SK-N-SH (cell line): ENCODE measurements around the gene TPRG1L. TPM values are rescaled to one million over a fixed set of nuclear protein-coding genes. Genes with fewer than 3 reads are reported as not detected.

ENCODE experiments used
- CTCF ChIA-PET: fragments of 300-600, 350-600 bp; formaldehyde crosslinking; extraction: SDS; loops from one replicate; lab custom pipeline; 2021; lab: Yijun Ruan, JAX
- POLR2A ChIA-PET: fragments of 350-600 bp; sonication (Branson Sonifier 250); formaldehyde crosslinking; extraction: SDS; loops from one replicate; lab custom pipeline; 2020; ENCODE audit warnings: antibody characterized with exemption, inconsistent platforms; lab: Yijun Ruan, JAX
- DNase-seq: peaks from one replicate; pipeline ENCODE4 v3.0.0; 2012
- H2AFZ ChIP-seq: fragments of 200-600 bp; sonication (generic); 2 replicates; pipeline ENCODE4 v1.8.1; 2016; ENCODE audit warnings: antibody characterized with exemption, mild to moderate bottlenecking, low read depth
- H3F3A ChIP-seq: fragments of 200-600 bp; sonication (generic); replicated peaks from 2 replicates; pipeline ENCODE3; 2016; ENCODE audit warnings: antibody characterized with exemption, mild to moderate bottlenecking; ENCODE audit not compliant: insufficient read depth
- H3K27ac ChIP-seq, 2 experiments: fragments of 200-500 bp in 1 of 2; fragments of 200-600 bp in 1 of 2; sonication (Bioruptor generic) in 1 of 2; sonication (generic), shearing (Covaris generic) in 1 of 2; 2 replicates each; pipeline versions ENCODE4 v1.5.1 to v1.6.1; 2014 to 2016; ENCODE audit warnings: low read depth in 2 of 2, inconsistent platforms in 1 of 2, low read length in 1 of 2, mild to moderate bottlenecking in 1 of 2, mixed read lengths in 1 of 2
- H3K27me3 ChIP-seq: fragments of 200-600 bp; sonication (generic), shearing (Covaris generic); 2 replicates; pipeline ENCODE4 v1.6.1; 2016; ENCODE audit warnings: mixed run types; ENCODE audit not compliant: insufficient read depth
- H3K36me3 ChIP-seq, 2 experiments: fragments of 200-500 bp in 1 of 2; fragments of 200-600 bp in 1 of 2; sonication (Bioruptor generic) in 1 of 2; sonication (generic) in 1 of 2; replicated peaks in 1 of 2; 2 replicates each; pipeline versions ENCODE3 to v1.5.1; 2014 to 2016; ENCODE audit warnings: low read length in 1 of 2, mild to moderate bottlenecking in 1 of 2; ENCODE audit not compliant: insufficient read depth in 2 of 2, control insufficient read depth in 1 of 2
- H3K4me1 ChIP-seq, 2 experiments: fragments of 200-500 bp in 1 of 2; fragments of 200-600 bp in 1 of 2; sonication (Bioruptor generic) in 1 of 2; sonication (generic), shearing (Covaris generic) in 1 of 2; 2 replicates each; pipeline versions ENCODE4 v1.5.1 to v1.6.1; 2014 to 2016; ENCODE audit warnings: low read depth in 1 of 2, low read length in 1 of 2, mixed run types in 1 of 2; ENCODE audit not compliant: insufficient read depth in 2 of 2, control insufficient read depth in 1 of 2
- H3K4me2 ChIP-seq: fragments of 200-600 bp; sonication (generic), shearing (Covaris generic); 2 replicates; pipeline ENCODE4 v1.6.1; 2017; ENCODE audit warnings: mixed run types
- H3K4me3 ChIP-seq, 2 experiments: fragments of 200-500 bp in 1 of 2; fragments of 200-600 bp in 1 of 2; sonication (Bioruptor generic) in 1 of 2; sonication (generic), shearing (Covaris generic) in 1 of 2; 2 replicates each; pipeline versions ENCODE4 v1.5.1 to v1.8.1; 2014 to 2016; ENCODE audit warnings: low read depth in 2 of 2, inconsistent platforms in 1 of 2, low read length in 1 of 2, mild to moderate bottlenecking in 1 of 2, mixed read lengths in 1 of 2, moderate library complexity in 1 of 2
- H3K79me2 ChIP-seq: fragments of 200-600 bp; sonication (generic); 2 replicates; pipeline ENCODE4 v1.8.1; 2017; ENCODE audit warnings: mild to moderate bottlenecking; ENCODE audit not compliant: insufficient read depth
- H3K9ac ChIP-seq: fragments of 200-600 bp; sonication (generic); 2 replicates; pipeline ENCODE4 v1.6.1; 2017; ENCODE audit warnings: mixed run types
- H3K9me2 ChIP-seq: fragments of 200-600 bp; sonication (generic); 2 replicates; pipeline ENCODE4 v1.6.1; 2017; ENCODE audit warnings: mixed run types
- H3K9me3 ChIP-seq: fragments of 200-600 bp; sonication (generic); 2 replicates; pipeline ENCODE4 v1.6.1; 2017; ENCODE audit warnings: mixed run types, mild to moderate bottlenecking, moderate library complexity
- H4K20me1 ChIP-seq: fragments of 200-600 bp; sonication (generic); 2 replicates; pipeline ENCODE4 v1.6.1; 2017; ENCODE audit warnings: mild to moderate bottlenecking, mixed run types; ENCODE audit not compliant: insufficient read depth
- CHD2 ChIP-seq: fragments of 150-350 bp; IDR thresholded peaks from 2 replicates; pipeline ENCODE4 v1.6.1; 2018; ENCODE audit warnings: low read length; ENCODE audit not compliant: partially characterized antibody
- EP300 ChIP-seq, 2 experiments: IDR thresholded peaks; 2 replicates each; pipeline versions ENCODE4 v1.4.0 to v1.6.1; 2012; ENCODE audit warnings: borderline replicate concordance in 1 of 2, low read depth in 1 of 2, low read length in 1 of 2
- FOSL2 ChIP-seq: IDR thresholded peaks from 2 replicates; pipeline ENCODE4 v1.4.0; 2012; ENCODE audit warnings: low read depth, mild to moderate bottlenecking, moderate library complexity, borderline replicate concordance
- FOXM1 ChIP-seq: IDR thresholded peaks from 2 replicates; pipeline ENCODE4 v1.4.0; 2012; ENCODE audit warnings: low read depth, mild to moderate bottlenecking
- GABPA ChIP-seq: IDR thresholded peaks from 2 replicates; pipeline ENCODE4 v1.4.0; 2012; ENCODE audit warnings: low read depth, mild to moderate bottlenecking
- MEF2A ChIP-seq: IDR thresholded peaks from 2 replicates; pipeline ENCODE4 v1.4.0; 2012; ENCODE audit warnings: low read depth, borderline replicate concordance
- MXI1 ChIP-seq: IDR thresholded peaks from 2 replicates; pipeline ENCODE4 v1.6.1; 2012; ENCODE audit warnings: mild to moderate bottlenecking, low read depth, low read length, improper control_type of control experiment
- NRF1 ChIP-seq: IDR thresholded peaks from 2 replicates; pipeline ENCODE4 v1.6.1; 2012; ENCODE audit warnings: low read depth, mild to moderate bottlenecking, low read length
- POLR2AphosphoS5 ChIP-seq: IDR thresholded peaks from 2 replicates; pipeline ENCODE4 v1.6.1; 2012; ENCODE audit warnings: low read depth, low read length
- RAD21 ChIP-seq: IDR thresholded peaks from 2 replicates; pipeline ENCODE4 v1.6.1; 2012; ENCODE audit warnings: mild to moderate bottlenecking, low read length
- RCOR1 ChIP-seq: fragments of 150-350 bp; IDR thresholded peaks from 2 replicates; pipeline ENCODE4 v1.6.1; 2017; ENCODE audit warnings: antibody characterized with exemption, low read length
- RFX5 ChIP-seq: IDR thresholded peaks from 2 replicates; pipeline ENCODE4 v1.6.1; 2012; ENCODE audit warnings: mild to moderate bottlenecking, improper control_type of control experiment, low read length
- SMC3 ChIP-seq: IDR thresholded peaks from 2 replicates; pipeline ENCODE4 v1.6.1; 2012; ENCODE audit warnings: low read depth, low read length, improper control_type of control experiment
- TCF12 ChIP-seq: IDR thresholded peaks from 2 replicates; pipeline ENCODE4 v1.4.0; 2012
- WGBS: methylation state at CpG from one replicate; pipeline ENCODE4 v1.1.6; 2017; ENCODE audit warnings: low lambda C conversion rate; 5-methylcytosine and 5-hydroxymethylcytosine counted together
- polyA plus RNA-seq, 3 experiments: library from polyadenylated mRNA; depleted of rRNA; stranded (reverse); fragments of >200 nt; gene quantifications; 2 replicates each; pipeline ENCODE4 v1.2.3, GENCODE V29; 2012
- TF ChIP-seq, protein P1 (sequence below): IDR thresholded peaks from 2 replicates; pipeline ENCODE4; 2012
- TF ChIP-seq, protein P2 (sequence below): IDR thresholded peaks from 2 replicates; pipeline ENCODE4 v1.6.1; 2012; ENCODE audit warnings: mild to moderate bottlenecking, low read depth, low read length, moderate library complexity

TPRG1L gene
- polyA plus RNA-seq, 1 of the 3 experiments (the other 2 are of a cell fraction): 25.9 TPM

DNA sequence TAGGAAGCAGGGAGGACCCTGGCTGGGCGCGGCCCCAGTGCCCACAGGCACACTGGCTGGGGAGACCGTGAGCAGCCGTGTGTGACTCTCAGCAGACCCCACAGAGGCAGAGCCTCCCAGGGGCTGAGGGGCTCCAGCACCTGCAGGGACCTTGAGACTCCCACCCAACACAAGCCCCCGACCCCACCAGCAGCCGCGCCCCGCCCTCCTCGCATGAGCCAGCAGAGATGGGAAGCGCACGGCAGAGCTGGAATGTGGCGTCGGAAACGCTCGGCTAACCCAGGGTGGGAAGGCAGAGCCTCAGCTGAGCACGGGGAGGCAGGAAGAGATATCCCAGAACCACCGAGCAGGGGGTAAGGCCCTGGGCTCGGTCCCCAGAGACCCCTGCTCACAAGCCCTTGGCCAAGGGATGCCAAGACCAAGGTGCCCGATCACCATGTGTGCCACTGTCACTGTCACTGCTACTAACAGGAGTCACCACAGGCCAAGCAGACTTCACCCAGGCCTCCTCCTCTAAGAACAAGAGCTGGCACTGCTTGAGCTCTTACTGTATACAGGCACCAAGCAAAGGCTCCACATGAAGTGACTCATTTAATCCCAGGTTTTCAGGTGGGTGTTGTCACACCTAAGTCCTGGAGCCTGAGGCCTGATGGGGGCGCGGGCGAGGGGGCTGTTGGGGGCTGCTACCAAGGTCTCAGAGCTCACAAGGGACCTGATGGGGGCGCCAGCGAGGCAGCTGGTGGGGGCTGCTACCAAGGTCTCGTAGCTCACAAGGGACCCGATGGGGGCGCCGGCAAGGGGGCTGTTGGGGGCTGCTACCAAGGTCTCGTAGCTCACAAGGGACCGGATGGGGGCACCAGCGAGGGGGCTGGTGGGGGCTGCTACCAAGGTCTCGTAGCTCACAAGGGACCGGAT, 33.6 kb upstream of the TPRG1L start (continued):
- TF ChIP-seq RCOR1: no peak
- TF ChIP-seq MEF2A: no peak
- no peak for TF ChIP-seq RFX5
- no peak for TF ChIP-seq GABPA
- TF ChIP-seq, protein P1, sequence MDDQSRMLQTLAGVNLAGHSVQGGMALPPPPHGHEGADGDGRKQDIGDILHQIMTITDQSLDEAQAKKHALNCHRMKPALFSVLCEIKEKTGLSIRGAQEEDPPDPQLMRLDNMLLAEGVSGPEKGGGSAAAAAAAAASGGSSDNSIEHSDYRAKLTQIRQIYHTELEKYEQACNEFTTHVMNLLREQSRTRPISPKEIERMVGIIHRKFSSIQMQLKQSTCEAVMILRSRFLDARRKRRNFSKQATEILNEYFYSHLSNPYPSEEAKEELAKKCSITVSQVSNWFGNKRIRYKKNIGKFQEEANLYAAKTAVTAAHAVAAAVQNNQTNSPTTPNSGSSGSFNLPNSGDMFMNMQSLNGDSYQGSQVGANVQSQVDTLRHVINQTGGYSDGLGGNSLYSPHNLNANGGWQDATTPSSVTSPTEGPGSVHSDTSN: no peak
- TF ChIP-seq FOXM1: no peak
- TF ChIP-seq SMC3: no peak

DNA sequence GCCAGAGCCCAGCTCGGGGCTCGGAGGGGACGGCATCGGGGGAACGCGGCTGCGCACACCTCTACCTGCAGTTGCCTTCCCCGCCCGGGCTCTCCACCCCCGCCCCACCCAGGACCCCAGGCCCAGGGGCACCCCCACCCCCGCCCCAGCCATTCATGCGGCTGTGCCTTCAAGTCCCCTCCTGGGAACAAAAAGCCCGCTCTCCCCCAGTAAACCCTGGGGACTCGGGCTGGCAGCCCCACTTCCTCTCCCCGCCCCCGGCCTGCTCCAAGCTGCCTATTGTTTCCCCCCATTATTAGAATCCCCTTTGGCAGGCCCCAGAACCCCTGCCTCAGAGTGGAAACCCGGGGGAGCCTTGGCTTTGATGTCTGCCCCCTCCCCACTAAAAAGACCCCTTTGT, 31.5 kb upstream of the TPRG1L start:
- Histone ChIP-seq H3K4me2 (no peak overlapping the region), H3K9me2 (no peaks in the 10 kb centered on the region), H3K79me2 (no peaks in the 10 kb centered on the region), H4K20me1 (no peaks in the 10 kb centered on the region), H2AFZ (no peak overlapping the region), H3F3A (no peaks in the 10 kb centered on the region), H3K4me3 (no peak overlapping the region), H3K9ac (no peak overlapping the region), H3K27ac (no peak overlapping the region), H3K36me3 (no peaks in the 10 kb centered on the region), H3K9me3 (no peaks in the 10 kb centered on the region), H3K4me1 (peaks cover 0 to 12% of the 10 kb centered on the region in 2 experiments; a peak in 1 of 4 replicates), H3K27me3 (no peaks in the 10 kb centered on the region)
- DNase-seq: no peak
- TF ChIP-seq MXI1 (no peak), FOSL2 (no peak), RFX5 (no peak), EP300 (IDR thresholded peaks at IDR 0.05; ENCODE audit: borderline replicate concordance in 1 of 2, low read depth in 1 of 2, low read length in 1 of 2) (no peak), POLR2AphosphoS5 (no peak), NRF1 (no peak), RAD21 (no peak), TCF12 (no peak), CHD2 (no peak), RCOR1 (no peak)
- TF ChIP-seq, protein P1: no peak
- TF ChIP-seq, protein P2, sequence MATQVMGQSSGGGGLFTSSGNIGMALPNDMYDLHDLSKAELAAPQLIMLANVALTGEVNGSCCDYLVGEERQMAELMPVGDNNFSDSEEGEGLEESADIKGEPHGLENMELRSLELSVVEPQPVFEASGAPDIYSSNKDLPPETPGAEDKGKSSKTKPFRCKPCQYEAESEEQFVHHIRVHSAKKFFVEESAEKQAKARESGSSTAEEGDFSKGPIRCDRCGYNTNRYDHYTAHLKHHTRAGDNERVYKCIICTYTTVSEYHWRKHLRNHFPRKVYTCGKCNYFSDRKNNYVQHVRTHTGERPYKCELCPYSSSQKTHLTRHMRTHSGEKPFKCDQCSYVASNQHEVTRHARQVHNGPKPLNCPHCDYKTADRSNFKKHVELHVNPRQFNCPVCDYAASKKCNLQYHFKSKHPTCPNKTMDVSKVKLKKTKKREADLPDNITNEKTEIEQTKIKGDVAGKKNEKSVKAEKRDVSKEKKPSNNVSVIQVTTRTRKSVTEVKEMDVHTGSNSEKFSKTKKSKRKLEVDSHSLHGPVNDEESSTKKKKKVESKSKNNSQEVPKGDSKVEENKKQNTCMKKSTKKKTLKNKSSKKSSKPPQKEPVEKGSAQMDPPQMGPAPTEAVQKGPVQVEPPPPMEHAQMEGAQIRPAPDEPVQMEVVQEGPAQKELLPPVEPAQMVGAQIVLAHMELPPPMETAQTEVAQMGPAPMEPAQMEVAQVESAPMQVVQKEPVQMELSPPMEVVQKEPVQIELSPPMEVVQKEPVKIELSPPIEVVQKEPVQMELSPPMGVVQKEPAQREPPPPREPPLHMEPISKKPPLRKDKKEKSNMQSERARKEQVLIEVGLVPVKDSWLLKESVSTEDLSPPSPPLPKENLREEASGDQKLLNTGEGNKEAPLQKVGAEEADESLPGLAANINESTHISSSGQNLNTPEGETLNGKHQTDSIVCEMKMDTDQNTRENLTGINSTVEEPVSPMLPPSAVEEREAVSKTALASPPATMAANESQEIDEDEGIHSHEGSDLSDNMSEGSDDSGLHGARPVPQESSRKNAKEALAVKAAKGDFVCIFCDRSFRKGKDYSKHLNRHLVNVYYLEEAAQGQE: no peak
- ChIA-PET POLR2A (no interaction called here), CTCF (interaction anchor here (1.2 to 2.6 kb wide), 2 partner anchors 26 to 103 kb away, joined by 5 to 11 read pairs; no protein-coding TSS in a partner anchor)
- 82% methylated on average over 16 of the region's 17 CpGs for WGBS
